Frontal cortex (tissue), 4 donors: ENCODE measurements around the gene DIRAS1. TPM values are rescaled to one million over a fixed set of nuclear protein-coding genes. Genes with fewer than 3 reads are reported as not detected.
"Not testable (repeated sequence)": the region's sequence is repeated elsewhere in the genome, so short reads cannot be mapped to it uniquely, and the experiment has no call there.

ENCODE experiments used
- DNase-seq, 2 donors: peaks; one replicate each; pipeline ENCODE4 v3.0.0; 2012; ENCODE audit warnings: low spot score in 2 of 2
- FAIRE-seq: peaks from 2 replicates; lab custom pipeline; 2012; peaks lifted over from hg19 to GRCh38; lab: Jason Lieb, UNC
- total RNA-seq: library from RNA; depleted of rRNA; stranded (reverse); fragments of >200 nt; gene quantifications from one replicate; pipeline ENCODE4 v1.2.3, GENCODE V29; 2014
- donor health status: control.
- donor health status: control.
- donor health status: control.

DIRAS1 gene
- total RNA-seq, 1 donor from 2014 or later: 20.8 TPM

DNA sequence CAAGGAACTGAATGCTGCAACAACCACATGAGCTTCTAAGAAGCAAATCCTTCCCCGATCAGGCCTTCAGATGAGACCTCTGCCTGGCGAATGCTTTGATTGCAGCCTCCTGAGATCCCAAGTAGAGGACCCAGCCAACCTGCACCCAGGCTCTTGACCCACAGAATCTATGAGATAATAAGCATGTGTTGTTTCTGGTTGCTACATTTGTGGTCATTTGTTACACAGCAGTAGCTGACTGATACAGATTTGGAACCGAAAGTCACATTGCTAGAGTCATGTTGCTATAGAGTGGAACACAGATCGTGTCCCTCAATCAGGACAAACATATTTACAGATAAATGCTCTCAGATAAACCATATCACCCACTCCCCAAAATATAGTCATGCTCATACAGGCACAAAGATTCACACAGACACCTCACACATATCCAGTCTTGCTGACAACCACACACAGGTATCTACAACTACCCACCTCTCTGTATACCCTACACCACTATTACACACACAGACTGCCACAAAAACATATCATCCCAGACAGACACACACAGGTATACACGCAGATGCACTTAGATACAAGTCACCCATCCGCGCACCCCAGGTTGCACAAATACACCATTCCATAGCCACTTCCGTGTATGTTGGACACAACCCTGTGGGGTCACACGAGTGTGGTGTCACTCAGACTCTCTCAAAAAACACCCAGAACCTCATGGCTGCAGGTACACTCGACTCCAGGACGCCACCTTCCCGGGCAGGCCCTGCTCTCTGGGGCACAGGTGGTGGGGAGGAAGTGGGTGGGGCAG is 5.5 kb downstream of the DIRAS1 start:
- no peak for FAIRE-seq

DNA sequence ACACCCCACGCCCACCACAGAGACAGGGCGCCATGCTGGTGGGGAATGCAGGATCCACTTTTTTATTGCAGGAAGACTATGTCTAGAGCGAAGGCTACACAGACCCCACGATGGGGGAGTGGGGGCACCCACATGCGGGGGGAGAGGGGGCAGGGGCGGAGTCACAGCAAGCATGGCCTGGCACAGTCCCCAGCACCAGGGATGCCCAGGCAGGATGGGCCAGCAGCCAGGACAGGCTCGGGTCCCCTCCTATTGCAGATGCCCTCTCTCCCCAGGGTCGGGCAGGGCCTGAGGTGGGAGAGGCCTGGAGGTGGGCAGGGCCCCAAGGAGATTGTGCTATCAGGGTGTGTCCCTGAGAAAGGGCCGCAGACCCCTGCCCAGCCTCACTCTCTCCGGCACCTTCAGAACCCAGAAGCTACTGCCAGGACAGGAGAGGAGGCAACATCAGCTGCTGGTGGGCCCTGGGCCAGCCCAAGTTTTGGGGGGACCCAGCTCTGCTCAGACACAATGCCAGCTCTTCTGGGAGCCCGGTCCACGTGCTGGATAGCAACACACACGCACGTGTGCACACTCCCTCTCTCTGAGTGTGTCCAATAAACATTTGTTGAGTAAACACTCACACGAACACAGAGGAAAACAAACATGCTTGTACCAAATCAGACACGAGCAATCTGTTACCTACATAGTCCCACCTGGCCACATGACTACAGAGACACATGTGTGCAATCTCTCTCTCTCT is 6.5 kb downstream of the DIRAS1 start:
- no peak for FAIRE-seq
- DNase-seq: no peak

More for the DNA sequence above, 5.5 kb downstream of the DIRAS1 start:
- no peak for DNase-seq

DNA sequence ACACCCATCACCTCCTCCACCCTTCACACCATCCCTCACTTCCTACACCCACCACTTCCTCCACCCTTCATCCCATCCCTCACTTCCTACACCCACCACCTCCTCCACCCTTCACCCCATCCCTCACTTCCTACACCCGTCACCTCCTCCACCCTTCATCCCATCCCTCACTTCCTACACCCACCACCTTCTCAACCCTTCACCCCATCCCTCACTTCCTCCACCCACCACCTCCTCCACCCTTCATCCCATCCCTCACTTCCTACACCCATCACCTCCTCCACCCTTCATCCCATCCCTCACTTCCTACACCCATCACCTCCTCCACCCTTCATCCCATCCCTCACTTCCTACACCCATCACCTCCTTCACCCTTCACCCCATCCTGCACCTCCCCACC is 7.1 kb downstream of the DIRAS1 start:
- not testable (repeated sequence) for FAIRE-seq, DNase-seq

DNA sequence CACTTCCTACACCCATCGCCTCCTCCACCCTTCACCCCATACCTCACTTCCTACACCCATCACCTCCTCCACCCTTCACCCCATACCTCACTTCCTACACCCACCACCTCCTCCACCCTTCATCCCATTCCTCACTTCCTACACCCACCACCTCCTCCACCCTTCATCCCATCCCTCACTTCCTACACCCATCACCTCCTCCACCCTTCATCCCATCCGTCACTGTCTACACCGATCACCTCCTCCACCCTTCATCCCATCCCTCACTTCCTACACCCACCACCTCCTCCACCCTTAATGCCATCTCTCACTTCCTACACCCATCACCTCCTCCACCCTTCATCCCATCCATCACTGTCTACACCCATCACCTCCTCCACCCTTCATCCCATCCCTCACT is 8.0 kb downstream of the DIRAS1 start:
- FAIRE-seq, DNase-seq: not testable (repeated sequence)

DNA sequence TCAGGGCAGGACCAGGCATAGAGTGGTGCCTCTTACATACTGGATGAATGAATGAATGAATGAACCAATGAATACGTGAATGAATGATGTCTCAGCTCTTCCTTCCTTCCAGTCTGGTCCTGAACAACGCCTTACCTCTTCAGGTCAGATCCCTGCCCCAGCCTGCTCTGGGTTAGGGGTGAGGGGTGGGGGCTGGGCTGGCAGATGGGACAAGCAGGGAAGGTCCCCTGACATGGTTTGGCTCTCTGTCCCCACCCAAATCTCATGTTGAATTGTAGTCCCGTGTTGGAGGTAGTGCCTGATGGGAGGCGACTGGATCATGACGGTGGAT is 9.3 kb downstream of the DIRAS1 start:
- DNase-seq (no peak), FAIRE-seq (no peak)

DNA sequence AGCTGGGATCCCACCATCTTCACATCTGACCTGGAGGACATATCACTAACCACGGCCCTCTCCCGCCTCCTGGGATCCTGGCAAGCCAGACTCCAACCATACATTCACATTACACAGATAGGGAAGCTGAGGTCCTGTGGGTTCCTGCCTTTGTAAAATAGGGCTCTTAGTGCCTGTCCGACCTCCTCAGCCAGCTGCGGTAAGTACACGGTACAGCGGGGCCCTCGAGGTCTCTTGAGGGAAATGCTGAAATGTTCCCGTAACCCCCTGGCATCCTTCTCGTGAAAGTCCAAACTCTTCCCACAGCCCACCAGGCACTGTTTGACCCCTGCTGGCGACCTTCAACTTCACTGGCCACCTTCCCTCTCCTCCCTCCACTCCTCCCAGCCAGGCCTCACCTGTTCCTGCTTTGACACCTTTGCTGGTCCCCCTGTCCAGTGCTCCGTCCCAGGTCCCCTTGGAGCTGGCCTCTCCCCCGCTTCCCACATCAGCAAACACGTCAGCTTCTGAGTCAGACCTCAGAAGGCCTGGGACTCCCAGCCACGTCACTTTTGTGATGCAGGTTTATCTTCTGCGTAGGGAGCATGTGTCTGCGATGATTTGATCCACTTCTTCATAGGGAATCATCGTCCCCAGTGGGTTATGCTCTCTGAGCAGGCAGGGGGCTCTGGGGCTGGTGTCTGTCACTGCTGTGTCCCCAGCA is 9.8 kb downstream of the DIRAS1 start:
- FAIRE-seq (no peak), DNase-seq (no peak)

DNA sequence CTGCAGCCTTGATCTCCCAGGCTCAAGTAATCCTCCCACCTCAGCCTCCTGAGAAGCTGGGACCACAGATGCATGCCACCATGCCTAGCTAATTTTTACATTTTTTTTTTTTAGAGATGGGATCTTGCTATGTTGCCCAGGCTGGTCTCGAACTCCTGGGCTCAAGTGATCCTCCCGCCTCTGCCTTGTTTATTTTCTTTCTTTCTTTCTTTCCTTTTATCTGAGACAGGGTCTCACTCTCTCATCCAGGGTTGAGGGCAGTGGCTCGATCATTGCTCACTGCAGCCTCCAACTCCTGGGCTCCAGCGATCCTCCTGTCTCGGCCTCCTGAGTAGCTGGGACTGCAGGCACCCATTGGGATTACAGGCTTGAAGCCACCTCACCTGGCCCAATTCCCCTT is 14.9 kb downstream of the DIRAS1 start:
- DNase-seq: no peak
- FAIRE-seq: no peak

DNA sequence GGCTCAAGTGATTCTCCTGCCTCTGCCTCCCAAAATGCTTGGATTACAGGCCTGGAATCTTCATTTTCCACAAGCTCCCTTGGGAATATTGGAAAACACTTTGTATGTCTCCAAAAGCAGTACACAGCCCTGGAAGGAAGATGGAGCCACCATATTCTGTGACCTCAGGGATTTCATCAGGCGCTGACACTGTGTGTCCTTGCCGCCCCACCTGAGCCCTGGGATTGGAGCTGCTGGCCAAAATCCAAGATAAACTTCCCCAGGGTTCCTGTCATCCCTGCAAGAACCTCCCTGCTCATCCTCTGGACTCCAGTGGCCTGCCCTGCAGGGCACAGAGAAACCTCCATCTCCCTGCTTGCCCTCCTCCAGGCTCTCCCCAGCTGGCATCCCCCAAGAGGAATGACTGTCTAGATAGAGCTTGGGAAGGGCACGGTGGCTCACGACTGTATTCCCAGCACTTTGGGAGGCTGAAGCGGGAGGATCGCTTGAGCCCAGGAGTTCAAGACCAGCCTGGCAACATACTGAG is 17.4 kb downstream of the DIRAS1 start:
- FAIRE-seq: no peak

DNA sequence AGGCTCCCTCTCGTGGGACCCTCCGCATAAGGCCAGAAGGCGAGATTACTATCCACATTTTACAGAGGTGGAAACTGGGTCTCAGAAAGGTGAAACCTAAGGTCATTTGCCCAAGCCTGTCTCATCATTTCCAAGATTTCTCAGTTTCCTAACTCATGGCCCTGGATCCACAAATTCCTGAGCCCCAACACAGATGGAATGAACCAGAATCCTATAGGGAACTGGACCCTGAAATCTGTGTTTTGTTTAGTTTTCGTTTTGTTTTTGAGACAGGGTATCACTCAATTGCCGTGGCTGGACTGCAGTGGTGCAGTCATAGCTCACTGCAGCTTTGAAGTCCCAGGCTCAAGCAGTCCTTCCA is 18.1 kb downstream of the DIRAS1 start:
- FAIRE-seq (no peak), DNase-seq (no peak)

More for the DNA sequence above, 17.4 kb downstream of the DIRAS1 start:
- DNase-seq: no peak

DNA sequence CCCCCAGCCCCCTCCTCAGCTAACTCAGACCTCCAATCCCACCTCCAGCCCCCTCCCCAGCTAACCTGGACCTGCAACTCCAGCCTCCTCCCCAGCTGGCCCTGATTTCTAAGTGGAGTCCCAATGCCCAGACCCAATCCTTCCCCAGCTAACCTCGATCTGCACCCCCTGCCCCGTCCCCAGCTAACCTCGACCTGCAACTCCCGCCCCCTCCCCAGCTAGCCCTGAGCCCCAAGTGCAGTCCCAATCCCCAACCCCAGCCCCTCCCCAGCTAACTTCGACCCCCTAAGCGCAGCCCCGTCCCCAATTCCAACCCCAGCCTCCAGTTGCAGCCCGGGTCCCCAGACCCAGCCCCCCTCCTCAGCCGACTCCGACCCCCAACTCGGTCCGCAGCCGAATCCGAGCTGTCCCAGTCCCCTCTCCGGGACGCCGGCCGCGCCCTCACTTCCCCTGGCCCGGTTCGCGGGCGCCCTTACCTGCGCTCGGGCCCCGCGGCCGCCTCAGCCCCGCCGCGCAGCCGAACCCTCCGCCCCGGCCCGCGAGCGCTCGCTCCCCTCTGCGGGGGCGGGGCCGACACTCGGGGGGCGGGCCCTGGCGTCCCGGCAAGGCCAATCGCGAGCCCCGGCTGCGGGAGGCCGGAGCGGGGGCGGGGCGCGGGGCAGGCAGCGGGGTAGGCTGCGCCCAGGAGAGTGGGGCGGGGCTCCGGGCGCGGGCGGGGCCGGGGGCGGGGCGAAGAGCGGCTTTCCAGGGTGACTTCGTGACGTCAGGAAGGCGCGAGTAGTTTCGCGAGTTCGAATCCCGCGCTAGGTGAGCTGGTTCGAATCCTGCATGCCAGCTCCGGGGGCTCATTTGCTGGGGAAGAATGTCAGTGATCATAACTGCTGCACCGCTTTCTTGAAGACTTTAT is 18.7 kb downstream of the DIRAS1 start, which contains the start of gene GNG7:
Gene GNG7, minus strand, starts transcription at position 525 of the 907 bp plus-strand sequence. CDS start 182,006 bp downstream, outside the sequence.
- FAIRE-seq (no peak), DNase-seq (peak; percentile 99 to 100)

DNA sequence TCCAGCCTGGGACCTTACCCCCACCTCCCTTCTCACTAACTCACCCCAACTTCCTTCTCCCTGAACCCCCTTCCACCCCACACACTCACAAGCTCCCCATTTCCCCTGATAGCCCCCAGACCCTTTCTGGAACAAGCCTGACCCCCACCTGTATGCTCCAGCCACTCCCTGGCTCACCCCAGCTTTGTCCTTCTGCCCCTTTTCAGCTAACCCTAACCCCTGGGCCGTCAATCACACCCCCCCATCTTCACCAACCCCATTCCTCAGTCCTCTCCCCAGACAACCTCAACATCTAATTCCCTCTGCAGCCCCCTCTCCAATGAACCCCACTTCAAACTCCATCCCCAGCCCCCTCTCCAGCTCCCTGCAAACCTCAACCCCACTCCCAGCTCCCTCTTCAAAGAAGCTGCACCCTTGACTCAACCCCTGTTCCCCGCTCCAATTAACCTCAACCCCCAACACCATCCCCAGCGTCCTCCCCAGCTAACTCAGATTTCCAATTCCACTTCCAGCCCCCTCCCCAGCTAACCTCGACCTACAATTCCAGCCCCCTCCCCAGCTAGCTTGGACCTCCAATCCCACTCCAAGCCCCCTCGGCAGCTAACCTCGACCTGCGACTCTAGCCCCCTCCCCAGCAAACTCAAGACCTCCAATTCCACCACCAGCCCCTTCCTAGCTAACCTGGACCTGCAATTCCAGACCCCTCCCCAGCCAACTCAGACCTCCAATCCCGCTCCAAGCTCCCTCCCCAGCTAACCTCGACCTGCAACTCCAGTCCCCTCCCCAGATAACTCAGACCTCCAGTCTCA is 19.6 kb downstream of the DIRAS1 start:
- FAIRE-seq: no peak
- DNase-seq: no peak

DNA sequence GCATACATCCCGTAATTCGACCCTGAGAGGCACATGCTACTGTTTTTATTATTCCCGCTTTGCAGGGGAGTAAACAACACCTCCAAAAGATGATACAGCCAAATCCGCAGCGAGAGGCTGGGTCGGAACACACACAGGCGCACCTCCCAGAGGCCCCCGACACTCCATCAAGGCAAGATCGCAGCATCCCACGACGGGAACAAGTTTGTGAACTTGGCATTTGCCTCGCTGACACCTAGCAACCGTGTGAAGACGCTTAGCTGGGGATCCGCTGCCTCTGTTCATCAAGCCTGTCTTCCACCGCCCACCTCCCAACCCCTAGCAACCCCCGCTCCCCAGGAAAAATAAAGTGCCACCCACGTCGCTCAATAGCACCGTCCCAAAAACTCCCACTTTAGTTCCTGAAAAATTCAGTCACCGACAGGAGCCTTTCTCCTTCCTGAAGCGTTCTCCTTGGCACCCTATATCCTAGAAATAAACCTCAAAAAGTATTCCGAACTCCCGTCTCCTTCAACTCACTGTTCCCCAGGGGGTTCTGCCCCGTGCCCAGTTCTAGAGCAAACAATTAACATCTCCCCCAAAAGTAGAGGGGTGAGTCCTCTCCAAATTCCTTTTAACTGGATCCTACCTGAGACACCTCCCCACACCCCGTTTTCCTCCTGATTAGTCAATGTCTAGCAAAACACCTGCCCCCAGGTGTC is 20.4 kb downstream of the DIRAS1 start:
- no peak for FAIRE-seq
- peak in 1 of 2 donors; percentile 58 for DNase-seq

DNA sequence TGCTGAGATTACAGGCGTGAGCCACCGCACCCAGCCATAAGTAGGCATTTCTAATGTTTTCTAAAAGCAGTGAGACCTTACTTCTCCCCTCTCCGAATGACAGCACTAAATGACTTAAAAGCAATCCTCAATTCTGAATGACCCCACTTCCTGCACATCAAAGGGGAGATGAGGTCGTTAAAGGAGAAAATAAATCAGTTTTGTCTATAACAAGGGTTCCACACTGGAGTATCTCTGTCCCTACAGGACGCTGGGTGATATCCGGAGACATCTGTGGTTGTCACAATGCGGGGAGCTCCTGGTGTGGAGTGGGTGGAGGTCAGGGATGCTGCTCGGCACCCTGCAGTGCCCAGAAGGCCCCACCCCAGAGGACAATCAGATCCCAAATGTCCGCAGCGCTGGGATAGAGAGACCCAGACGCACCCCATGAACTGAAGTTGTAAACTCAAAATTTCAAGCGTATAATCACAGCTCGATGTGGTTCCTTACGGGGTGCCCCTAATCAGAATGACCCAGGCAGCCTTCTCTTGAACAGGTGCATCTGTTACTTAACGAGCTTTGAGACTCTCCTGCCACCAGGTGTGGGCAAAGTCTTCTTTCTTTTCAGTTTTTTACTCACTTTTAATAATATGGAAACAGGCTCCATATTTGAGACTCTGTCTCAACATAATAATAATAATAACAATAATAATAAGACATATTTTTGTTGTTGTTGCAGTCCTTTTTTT is 21.6 kb downstream of the DIRAS1 start:
- no peak for FAIRE-seq
- no peak for DNase-seq

DNA sequence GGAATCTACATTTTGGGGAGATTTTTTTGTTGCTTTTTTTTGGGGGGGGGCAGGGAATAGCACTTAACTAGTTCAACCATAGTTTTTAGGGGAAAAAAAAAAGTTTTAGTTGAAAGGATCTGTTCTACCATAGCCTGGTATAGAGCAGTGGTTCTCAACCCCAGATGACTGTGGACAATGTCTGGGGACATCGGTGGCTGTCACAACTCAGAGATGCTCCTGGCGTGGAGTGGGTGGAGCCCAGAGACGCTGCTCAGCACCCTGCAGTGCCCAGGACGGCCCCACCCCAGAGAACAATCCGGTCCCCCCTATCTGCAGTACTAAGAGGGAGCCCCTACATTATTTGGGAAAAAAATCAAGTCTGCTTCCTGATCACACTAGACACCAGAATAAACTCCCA is 27.0 kb downstream of the DIRAS1 start:
- DNase-seq (no peak), FAIRE-seq (no peak)

DNA sequence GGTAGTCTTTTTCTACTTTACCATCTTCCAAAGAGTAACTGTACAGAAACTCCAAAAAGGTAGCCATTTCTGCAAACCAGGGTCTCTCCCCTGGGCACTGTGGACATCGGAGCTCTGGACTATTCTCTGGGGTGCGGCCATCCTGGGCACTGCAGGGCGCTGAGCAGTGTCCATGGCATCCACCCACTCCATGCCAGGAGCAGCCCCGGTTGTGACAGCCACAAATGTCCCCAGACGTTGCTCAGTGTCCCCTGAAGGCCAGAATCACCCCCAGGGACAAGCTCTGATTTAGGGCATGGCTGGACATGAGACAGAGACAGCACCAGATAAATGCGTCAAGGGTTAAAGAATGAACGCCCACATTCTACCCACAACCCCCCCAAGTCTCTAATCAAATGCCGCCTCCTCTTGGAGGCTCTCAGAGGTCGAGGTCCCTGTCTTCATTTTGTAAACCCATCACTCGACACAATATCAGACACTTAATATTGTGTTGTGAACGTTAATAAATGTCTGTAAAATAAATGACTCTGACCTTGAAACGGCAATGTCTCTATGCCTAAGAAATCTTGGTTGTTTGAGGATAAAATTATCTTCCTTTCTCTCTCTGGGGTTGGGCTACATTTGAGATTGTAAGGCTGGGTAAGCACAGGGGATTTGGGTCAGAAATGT is 27.5 kb downstream of the DIRAS1 start:
- DNase-seq: no peak
- no peak for FAIRE-seq

DNA sequence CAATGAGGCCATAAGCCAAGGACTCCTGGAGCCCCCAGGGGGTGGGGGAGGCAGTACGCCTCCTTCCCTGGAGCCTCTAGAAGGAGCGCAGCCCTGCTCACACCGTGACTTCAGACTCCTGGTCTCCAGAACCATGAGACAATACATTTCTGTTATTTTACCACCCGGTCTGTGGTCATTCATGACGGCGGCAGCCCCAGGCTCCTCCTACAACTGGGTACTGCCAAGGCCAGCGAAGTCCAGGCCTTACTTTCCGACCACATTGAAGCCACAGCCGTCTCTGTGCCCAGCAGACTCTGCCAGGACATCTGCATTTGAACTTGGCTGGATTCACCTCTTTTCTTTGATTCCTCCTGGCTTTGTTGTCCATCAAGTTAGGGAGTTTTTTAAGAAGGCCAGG is 29.2 kb downstream of the DIRAS1 start:
- FAIRE-seq (no peak), DNase-seq (no peak)

DNA sequence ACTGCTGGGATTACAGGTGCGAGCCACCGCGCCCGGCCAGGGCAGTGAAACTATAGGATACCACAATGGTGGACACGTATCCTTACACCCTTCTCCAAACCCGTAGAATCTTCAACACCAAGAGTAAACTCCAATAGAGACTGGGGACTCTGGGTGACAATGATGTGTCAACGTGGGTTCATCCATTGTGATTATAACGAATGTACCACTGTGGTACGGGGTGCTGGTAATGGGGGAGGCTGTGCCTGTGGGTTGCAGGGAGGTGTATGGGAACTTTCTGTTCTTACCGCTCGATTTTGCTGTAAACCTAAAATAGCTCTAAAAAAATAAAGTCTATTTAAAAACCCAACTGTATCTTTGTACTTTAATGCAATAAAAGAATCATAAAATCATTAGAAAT is 30.3 kb downstream of the DIRAS1 start:
- no peak for FAIRE-seq
- no peak for DNase-seq
